MM.1S (cell line): ENCODE measurements around the gene TSGA10IP.

Experiments used
- DNase-seq: peaks from one replicate; pipeline ENCODE4 v3.0.0-alpha.2; 2015
- H2AFZ ChIP-seq: fragments of 300-600 bp; sonication (generic); 2 replicates; pipeline ENCODE4 v1.6.0; 2016; ENCODE audit warnings: antibody characterized with exemption, low read length
- H3F3A ChIP-seq: fragments of 300-600 bp; sonication (generic); 2 replicates; pipeline ENCODE4 v1.6.1; 2016; ENCODE audit warnings: mild to moderate bottlenecking, antibody characterized with exemption, low read length, moderate library complexity, mixed read lengths; ENCODE audit not compliant: insufficient read depth
- H3K27ac ChIP-seq: fragments of 300-600 bp; sonication (generic); 2 replicates; pipeline ENCODE4 v1.5.1; 2016; ENCODE audit warnings: mild to moderate bottlenecking, low read length
- H3K27me3 ChIP-seq: fragments of 300-600 bp; sonication (generic); replicated peaks from 2 replicates; pipeline ENCODE4 v1.6.0; 2016; ENCODE audit warnings: low read length; ENCODE audit not compliant: insufficient read depth
- H3K36me3 ChIP-seq: fragments of 300-600 bp; sonication (generic); replicated peaks from 2 replicates; pipeline ENCODE4 v1.6.1; 2016; ENCODE audit warnings: mild to moderate bottlenecking, low read length, mixed read lengths; ENCODE audit not compliant: insufficient read depth
- H3K4me1 ChIP-seq: fragments of 300-600 bp; sonication (generic); 2 replicates; pipeline ENCODE4 v1.6.1; 2016; ENCODE audit warnings: low read length, mixed read lengths
- H3K4me2 ChIP-seq: fragments of 300-600 bp; sonication (generic); 2 replicates; pipeline ENCODE4 v1.6.0; 2016; ENCODE audit warnings: low read depth, low read length
- H3K4me3 ChIP-seq: fragments of 300-600 bp; sonication (generic); 2 replicates; pipeline ENCODE4 v1.5.1; 2016; ENCODE audit warnings: low read length, mixed read lengths
- H3K79me2 ChIP-seq: fragments of 300-600 bp; sonication (generic); 2 replicates; pipeline ENCODE4 v1.6.1; 2016; ENCODE audit warnings: mixed run types, low read length, mixed read lengths
- H3K9ac ChIP-seq: fragments of 300-600 bp; sonication (generic); 2 replicates; pipeline ENCODE4 v1.6.1; 2016; ENCODE audit warnings: low read length, mixed read lengths
- H3K9me2 ChIP-seq: fragments of 300-600 bp; sonication (generic); replicated peaks from 2 replicates; pipeline ENCODE4 v1.6.1; 2016; ENCODE audit warnings: mild to moderate bottlenecking, low read length, mixed read lengths; ENCODE audit not compliant: insufficient read depth
- H3K9me3 ChIP-seq: fragments of 300-600 bp; sonication (generic); replicated peaks from 2 replicates; pipeline ENCODE4 v1.6.1; 2016; ENCODE audit warnings: mild to moderate bottlenecking, low read length, mixed read lengths; ENCODE audit not compliant: insufficient read depth
- H4K20me1 ChIP-seq: fragments of 300-600 bp; sonication (generic); 2 replicates; pipeline ENCODE4 v1.6.1; 2016; ENCODE audit warnings: mild to moderate bottlenecking, low read length, moderate library complexity, mixed read lengths; ENCODE audit not compliant: insufficient read depth
- EZH2 ChIP-seq: fragments of 300-600 bp; sonication (generic); optimal IDR thresholded peaks from 2 replicates; pipeline ENCODE3; 2017; ENCODE audit warnings: low read depth, mild to moderate bottlenecking, antibody characterized with exemption, low read length, mixed read lengths
- EZH2phosphoT487 ChIP-seq: fragments of 300-600 bp; sonication (generic); IDR thresholded peaks from 2 replicates; pipeline ENCODE4 v1.6.1; 2018; ENCODE audit warnings: antibody characterized with exemption, low read length
- TF ChIP-seq, protein P1 (sequence below): fragments of 300-600 bp; sonication (generic); IDR thresholded peaks from 2 replicates; pipeline ENCODE4 v1.5.1; 2016; ENCODE audit warnings: antibody characterized with exemption, low read length, mixed read lengths

TSGA10IP gene

DNA sequence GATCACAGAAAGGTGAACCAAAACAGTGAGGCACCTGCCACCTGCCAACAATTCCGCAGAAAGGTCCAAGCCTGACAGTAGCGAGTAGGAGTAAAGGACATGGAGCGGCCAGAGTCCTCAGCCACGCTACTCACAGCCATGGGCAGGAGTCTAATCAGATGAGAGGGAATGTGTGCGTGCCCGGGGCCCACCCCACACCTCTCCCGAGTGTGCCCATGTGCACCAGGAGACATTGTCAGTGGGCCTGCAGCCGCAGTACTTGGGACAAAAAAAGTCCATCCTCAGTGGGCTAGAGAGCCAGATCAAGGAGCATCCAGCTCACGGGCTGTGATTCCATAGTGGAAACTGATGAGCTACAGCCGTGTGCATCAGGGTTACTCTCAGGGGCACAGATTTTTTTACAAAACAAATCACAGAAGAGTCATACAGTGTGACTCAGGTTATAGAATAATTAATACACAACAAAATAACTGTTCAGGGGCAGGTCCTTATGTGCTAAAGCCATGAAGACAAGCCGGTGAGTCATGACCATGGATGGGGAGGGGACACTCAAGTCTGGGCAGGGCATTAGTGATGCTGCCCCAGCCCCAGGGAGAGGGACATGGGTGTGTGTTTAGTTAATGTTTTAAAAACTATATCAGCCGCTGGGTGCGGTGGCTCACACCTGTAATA, 28.3 kb downstream of the TSGA10IP start:
- H3K9me2 ChIP-seq: no peaks in the 10 kb centered on the region
- no peaks in the 10 kb centered on the region for H3K4me1 ChIP-seq
- H3K4me3 ChIP-seq: no peak overlapping the region
- no peak for DNase-seq
- H4K20me1 ChIP-seq: no peaks in the 10 kb centered on the region
- no peaks in the 10 kb centered on the region for H3K27me3 ChIP-seq
- TF ChIP-seq EZH2 (no peak), EZH2phosphoT487 (no peak)
- TF ChIP-seq, protein P1, sequence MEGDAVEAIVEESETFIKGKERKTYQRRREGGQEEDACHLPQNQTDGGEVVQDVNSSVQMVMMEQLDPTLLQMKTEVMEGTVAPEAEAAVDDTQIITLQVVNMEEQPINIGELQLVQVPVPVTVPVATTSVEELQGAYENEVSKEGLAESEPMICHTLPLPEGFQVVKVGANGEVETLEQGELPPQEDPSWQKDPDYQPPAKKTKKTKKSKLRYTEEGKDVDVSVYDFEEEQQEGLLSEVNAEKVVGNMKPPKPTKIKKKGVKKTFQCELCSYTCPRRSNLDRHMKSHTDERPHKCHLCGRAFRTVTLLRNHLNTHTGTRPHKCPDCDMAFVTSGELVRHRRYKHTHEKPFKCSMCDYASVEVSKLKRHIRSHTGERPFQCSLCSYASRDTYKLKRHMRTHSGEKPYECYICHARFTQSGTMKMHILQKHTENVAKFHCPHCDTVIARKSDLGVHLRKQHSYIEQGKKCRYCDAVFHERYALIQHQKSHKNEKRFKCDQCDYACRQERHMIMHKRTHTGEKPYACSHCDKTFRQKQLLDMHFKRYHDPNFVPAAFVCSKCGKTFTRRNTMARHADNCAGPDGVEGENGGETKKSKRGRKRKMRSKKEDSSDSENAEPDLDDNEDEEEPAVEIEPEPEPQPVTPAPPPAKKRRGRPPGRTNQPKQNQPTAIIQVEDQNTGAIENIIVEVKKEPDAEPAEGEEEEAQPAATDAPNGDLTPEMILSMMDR: no peak
- no peak overlapping the region for H3K9ac ChIP-seq
- no peaks in the 10 kb centered on the region for H3K9me3 ChIP-seq
- no peaks in the 10 kb centered on the region; the same call in 1 of the 2 replicates for H3K36me3 ChIP-seq
- peaks cover 3% of the 10 kb centered on the region; the same call in 1 of the 2 replicates for H3K79me2 ChIP-seq
- no peak overlapping the region for H3K27ac ChIP-seq
- no peaks in the 10 kb centered on the region for H3F3A ChIP-seq
- no peak overlapping the region for H2AFZ ChIP-seq
- no peak overlapping the region for H3K4me2 ChIP-seq

DNA sequence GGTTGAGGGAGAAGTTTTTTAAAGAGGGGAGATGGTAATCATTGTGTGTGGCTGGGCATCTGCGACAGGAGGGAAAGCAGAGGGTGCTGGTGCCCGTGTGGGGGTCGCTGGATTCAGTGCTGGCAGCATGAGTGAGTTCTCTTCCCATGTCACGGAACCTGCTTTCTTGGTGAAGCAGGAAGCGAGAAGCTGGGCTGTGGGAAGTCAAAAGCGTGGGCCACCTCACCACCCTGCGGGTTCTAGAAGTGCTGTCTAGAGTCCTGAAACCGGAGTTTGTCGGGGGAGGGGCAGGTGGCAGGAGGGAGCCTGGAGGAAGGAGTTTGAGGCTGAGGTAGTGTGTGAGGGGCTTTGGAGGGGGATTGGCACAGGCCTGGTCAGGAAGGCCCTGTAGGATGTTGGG, 30.5 kb downstream of the TSGA10IP start:
- no peaks in the 10 kb centered on the region for H3K9me3 ChIP-seq
- no peaks in the 10 kb centered on the region; the same call in 1 of the 2 replicates for H3K36me3 ChIP-seq
- H4K20me1 ChIP-seq: no peaks in the 10 kb centered on the region
- no peaks in the 10 kb centered on the region for H3F3A ChIP-seq
- no peak overlapping the region for H3K4me3 ChIP-seq
- H3K27ac ChIP-seq: no peak overlapping the region
- no peak for DNase-seq
- no peaks in the 10 kb centered on the region for H3K79me2 ChIP-seq
- TF ChIP-seq, protein P1: no peak
- no peak for TF ChIP-seq EZH2phosphoT487
- no peak for TF ChIP-seq EZH2
- no peak overlapping the region for H3K9ac ChIP-seq
- H3K4me1 ChIP-seq: no peaks in the 10 kb centered on the region
- no peaks in the 10 kb centered on the region for H3K9me2 ChIP-seq
- no peaks in the 10 kb centered on the region for H3K27me3 ChIP-seq
- no peak overlapping the region for H3K4me2 ChIP-seq
- H2AFZ ChIP-seq: no peak overlapping the region

DNA sequence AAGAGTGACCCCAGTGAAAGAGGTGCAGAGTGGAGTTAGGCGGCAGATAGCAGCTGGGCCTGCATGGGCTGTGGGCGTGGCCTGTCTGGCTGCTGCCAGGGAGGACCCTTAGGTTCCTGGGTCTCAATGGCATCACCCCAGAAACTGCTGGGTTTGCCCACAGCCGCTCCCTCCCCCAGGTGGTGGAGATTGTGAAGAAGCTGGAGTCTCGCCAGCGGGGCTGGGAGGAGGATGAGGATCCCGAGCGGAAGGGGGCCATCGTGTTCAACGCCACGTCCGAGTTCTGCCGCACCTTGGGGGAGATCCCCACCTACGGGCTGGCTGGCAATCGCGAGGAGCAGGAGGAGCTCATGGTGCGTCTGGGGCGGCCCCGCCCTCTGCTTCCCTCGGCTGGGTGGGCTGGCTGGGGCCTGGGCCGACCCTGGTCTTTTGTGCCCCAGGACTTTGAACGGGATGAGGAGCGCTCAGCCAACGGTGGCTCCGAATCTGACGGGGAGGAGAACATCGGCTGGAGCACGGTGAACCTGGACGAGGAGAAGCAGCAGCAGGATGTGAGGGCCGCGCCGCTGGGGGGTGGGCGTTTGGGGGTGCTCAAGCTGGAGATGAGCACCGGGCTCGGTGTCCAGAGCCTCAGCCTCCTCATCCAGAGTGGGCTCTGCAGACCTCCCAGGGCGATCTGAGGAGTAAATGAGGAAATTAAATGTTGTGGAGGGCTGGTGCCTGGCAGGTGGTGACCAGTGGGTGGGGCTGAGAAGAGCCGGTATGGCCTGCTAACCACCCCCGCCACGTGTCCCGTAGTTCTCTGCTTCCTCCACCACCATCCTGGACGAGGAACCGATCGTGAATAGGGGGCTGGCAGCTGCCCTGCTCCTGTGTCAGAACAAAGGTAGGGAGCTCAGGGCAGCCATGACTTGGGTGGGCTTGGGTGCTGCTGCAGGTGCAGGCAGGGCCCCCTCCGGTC, 31.2 kb downstream of the TSGA10IP start:
- DNase-seq: no peak
- TF ChIP-seq EZH2phosphoT487 (no peak), EZH2 (no peak)
- TF ChIP-seq, protein P1: no peak
- Histone ChIP-seq H3K9me2 (no peaks in the 10 kb centered on the region), H3K27me3 (no peaks in the 10 kb centered on the region), H3K36me3 (no peaks in the 10 kb centered on the region; the same call in 1 of the 2 replicates), H2AFZ (no peak overlapping the region), H3K9ac (no peak overlapping the region), H3K9me3 (no peaks in the 10 kb centered on the region), H4K20me1 (no peaks in the 10 kb centered on the region), H3K4me3 (no peak overlapping the region), H3K4me1 (no peaks in the 10 kb centered on the region), H3K27ac (no peak overlapping the region), H3F3A (no peaks in the 10 kb centered on the region), H3K4me2 (no peak overlapping the region), H3K79me2 (no peaks in the 10 kb centered on the region)
